Activated CD4-positive, alpha-beta T cell treated with anti-CD3 and anti-CD28 coated beads, Interleukin-10, Interleukin-2, amounts not matched to agents 100 ng/mL and 50 ng/mL, durations not matched to agents 16 hours and 8 hours (primary cell): Measurements from ENCODE around the gene SEPTIN11.

Experiments used
- DNase-seq: peaks from one replicate; pipeline ENCODE4 v3.0.0-alpha.2; 2020

The SEPTIN11 gene

GRCh38 chr4:76949276-76950051 lies at the start of gene SEPTIN11:
Gene SEPTIN11 (plus strand): TSS chr4:76949752. CDS start chr4:76949904, 152 bp downstream.
- DNase-seq = peak; percentile 85

- DNase-seq = no peak
Observed at GRCh38 chr4:76902233-76902890, 47.2 kb upstream of the SEPTIN11 start.

DNA sequence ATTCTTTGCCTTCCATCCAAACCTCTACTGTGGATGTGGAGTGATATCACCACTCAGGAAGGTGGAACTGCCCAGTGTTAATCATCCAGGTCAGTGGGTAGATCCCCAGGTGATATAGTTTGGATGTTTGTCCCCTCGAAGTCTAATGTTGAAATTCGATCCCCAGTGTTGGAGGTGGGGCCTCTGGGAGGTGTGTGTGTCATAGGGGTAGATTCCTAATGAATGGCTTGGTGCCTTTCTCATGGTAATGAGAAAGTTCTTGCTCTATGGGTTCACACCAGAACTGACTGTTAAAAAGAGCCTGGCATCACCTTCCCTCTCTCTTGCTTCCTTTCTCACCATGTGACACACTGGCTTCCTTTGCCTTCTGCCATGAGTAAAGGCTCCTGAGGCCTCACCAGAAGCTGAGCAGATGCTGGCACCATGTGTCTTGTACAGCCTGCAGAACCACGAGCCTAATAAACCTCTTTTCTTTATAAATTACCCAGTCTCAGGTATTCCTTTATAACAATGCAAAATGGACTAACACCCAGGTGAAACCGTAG lies 44.8 kb upstream of the SEPTIN11 start:
- DNase-seq = no peak

DNA sequence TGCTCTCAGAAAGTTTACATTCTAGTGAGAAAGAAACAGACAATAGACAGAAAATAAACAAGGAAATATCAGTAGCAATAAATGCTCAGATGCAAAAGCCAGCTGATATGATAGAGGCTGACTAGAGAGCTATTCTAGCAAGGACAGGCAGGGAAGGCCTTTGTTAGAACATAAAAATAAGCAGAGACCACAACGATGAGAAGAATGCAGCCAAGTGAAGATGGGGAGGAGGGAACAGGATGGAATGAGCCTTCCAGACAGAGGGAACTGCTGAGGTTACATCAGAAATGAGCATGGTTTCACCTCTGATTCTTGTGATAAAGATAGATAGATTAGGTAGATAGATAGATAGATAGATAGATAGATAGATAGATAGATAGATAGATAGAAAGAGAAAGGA lies 44.0 kb upstream of the SEPTIN11 start:
- DNase-seq = no peak

- no peak for DNase-seq
Observed at GRCh38 chr4:76909711-76910110, 39.8 kb upstream of the SEPTIN11 start.

DNA sequence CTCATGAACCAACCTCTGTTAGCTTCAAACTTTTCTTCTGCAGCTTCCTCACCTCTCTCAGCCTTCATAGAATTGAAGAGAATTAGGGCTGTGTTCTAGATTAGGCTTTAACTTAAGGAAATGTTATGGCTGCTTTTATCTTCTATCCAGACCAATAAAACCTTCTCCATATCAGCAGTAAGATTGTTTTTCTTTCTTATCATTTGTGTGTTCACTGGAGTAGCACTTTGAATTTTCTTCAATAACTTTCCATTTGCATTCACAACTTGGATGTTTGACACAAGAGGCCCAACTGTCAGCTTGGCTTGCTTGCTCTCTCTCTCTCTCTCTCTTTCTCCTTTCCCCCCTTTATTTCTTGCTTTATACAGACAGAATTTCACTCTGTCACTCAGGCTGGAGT lies 28.8 kb upstream of the SEPTIN11 start:
- DNase-seq = no peak

DNA sequence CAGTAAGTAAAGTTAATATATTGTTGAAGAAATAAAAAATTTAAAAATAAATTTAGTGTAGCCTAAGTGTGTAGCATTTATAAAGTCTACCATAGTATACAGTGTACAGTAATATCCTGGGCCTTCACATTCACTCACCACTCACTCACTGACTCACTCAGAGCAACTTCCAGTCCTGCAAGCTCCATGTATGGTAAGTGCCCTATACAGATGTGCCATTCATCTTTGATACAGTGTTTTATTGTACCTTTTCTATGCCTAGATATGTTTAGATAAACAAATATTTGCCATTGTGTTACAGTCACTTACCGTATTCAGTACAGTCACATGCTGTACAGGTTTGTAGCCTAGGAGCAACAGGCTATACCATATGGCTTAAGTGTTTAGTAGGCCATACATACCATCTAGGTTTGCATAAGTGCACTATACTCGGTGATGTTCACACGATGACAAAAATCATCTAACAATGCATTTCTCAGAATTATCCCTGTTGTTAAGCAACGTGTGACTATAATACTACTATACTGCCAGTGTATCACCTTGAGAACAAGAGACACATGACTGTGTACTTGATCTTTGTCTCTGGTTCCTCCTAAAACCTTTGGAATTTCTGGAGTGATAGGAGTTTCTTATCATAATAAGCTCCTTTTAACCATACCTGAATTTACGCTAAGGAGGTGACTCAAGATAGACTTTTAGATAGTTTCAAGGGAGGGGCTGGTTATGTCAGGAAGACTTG lies 25.8 kb upstream of the SEPTIN11 start:
- no peak for DNase-seq

DNA sequence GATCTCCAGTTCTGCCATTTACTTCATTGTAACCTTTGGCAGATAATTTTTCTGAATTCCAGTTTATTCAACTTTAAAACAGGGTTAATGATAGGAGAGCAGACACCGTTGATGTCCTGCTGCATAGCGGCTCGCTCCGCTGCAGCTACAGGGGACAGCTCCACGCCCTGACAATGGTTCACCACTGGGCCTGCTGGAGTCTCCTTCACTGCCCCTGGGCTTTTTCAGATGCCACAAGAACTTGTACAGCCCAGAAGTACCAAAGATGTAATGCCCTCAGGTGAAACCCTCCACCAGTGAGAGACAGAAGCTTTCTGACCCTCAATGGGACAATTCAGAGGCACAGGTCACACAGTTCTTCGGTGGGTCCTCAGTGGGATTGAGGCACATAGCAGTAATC lies 22.7 kb upstream of the SEPTIN11 start:
- DNase-seq = no peak

GRCh38 chr4:76930685-76931084 lies 18.9 kb upstream of the SEPTIN11 start:
- no peak for DNase-seq

- no peak for DNase-seq
Observed at GRCh38 chr4:76931087-76931486, 18.5 kb upstream of the SEPTIN11 start.

GRCh38 chr4:76931576-76932276 lies 17.8 kb upstream of the SEPTIN11 start:
- DNase-seq = no peak

DNA sequence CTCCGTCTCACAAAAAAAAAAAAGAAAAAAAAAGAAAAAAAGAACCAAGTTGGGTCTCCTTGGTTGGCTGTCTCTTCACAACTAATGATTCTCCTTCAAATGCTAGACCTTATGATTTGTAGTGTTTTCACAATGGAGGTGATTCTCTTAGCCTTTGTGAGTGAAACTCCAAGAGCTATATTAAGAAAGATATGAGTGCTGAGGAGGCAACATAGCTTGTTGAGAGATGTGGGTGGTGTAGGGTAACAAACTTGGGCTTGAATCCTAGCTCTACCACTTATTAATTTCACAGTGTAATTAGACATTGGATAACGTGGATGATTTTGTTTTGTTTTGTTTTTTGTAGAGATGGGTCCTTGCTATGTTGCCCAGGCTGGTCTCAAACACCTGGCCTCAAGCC lies 10.4 kb upstream of the SEPTIN11 start:
- DNase-seq = no peak

GRCh38 chr4:76943129-76943620 lies 6.4 kb upstream of the SEPTIN11 start:
- DNase-seq = no peak

- no peak for DNase-seq
Observed at GRCh38 chr4:76943790-76944189, 5.8 kb upstream of the SEPTIN11 start.

DNA sequence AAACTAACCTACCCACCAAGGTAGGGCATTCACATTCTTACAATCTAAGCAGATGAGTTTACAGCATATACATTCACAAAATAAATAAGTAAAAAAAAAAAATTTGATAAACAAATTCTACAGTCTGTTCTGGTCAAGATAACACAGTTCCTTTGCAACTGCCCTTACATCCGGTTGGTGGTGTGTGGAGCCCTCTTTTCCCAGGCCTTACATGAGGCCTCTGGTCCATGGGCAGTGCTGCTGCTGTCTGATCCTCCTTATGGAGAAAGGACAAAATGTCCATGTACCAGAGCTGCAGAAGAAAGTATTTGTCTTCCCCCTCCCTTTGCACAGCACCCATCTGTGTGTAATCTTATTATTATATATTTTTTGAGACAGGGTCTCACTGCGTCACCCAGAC lies 2.2 kb upstream of the SEPTIN11 start:
- DNase-seq = no peak

GRCh38 chr4:76948443-76949275 lies 893 bp upstream of the SEPTIN11 start:
- peak; percentile 74 for DNase-seq

- DNase-seq = peak; percentile 47
Observed at GRCh38 chr4:76950052-76950955, 752 bp downstream of the SEPTIN11 start.

GRCh38 chr4:76950956-76951671 lies 1.6 kb downstream of the SEPTIN11 start:
- peak; percentile 9 for DNase-seq

DNA sequence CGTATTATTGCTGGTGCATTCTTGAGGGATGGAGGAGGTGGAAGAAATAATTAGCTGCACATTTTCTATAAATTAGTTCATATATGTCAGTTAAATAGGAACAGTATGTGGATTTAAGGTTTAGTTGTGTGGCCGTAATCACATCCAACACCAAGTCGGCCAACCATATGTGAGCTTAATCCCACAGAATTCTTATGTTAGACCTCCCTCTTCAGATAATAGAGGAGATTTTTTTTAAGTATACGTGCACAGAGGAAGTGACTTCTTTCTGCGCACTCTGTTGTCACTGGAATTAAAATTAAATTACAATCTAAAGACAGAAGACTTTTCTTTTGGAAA lies 2.1 kb downstream of the SEPTIN11 start:
- no peak for DNase-seq

DNA sequence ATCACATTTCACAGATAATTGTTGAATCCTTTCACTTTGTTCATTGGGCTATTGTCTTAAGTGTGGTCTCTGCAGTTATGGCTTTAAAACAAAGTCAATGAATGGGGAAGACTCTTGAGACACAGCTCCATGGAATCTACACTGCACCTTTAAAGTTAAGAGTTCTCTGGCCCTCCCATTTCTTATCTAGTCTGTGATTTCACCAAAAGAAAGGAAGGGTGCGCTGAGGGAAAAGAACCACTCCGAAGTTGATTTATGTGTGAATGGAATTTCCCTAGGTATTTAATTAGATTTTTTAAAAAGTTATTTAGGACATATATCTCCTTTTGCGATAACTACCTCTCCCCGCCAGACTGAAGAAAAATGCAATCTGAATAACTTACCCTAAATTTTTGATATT lies 2.5 kb downstream of the SEPTIN11 start:
- no peak for DNase-seq
